Endothelial cell of umbilical vein (primary cell): Measurements from ENCODE around the gene UBL7. TPM values are rescaled to one million over a fixed set of nuclear protein-coding genes. Genes with fewer than 3 reads are reported as not detected.
A peak's percentile ranks its signal among the peaks of the same experiment; 100 is the strongest.

Experiments
- BruUV-seq: library from RNA; stranded (reverse); fragments of 400-500 nt; replicated peaks from 2 replicates; lab custom pipeline; 2021; lab: Mats Ljungman, UMichigan
- CTCF ChIA-PET: fragments of 300-600, 350-600 bp; sonication (Branson Sonifier 250); formaldehyde crosslinking; loops from one replicate; lab custom pipeline; 2021; ENCODE audit warnings: antibody characterized with exemption, inconsistent platforms; lab: Charles Lee
- POLR2A ChIA-PET: fragments of 300-600, 350-600 bp; sonication (Branson Sonifier 250); formaldehyde crosslinking; loops from one replicate; lab custom pipeline; 2021; ENCODE audit warnings: antibody characterized with exemption, inconsistent platforms; lab: Charles Lee
- DNase-seq: peaks from one replicate; pipeline ENCODE4 v3.0.0-alpha.2; 2011; ENCODE audit warnings: low read depth, low spot score
- FAIRE-seq: peaks from 2 replicates; lab custom pipeline; 2011; peaks lifted over from hg19 to GRCh38; lab: Jason Lieb, UNC
- H2AFZ ChIP-seq: 2 replicates; pipeline ENCODE4 v1.6.0; 2012; ENCODE audit warnings: low read depth, low read length, control low read depth, inconsistent platforms
- H3K27ac ChIP-seq: 2 replicates; pipeline ENCODE4 v1.5.1; 2011; ENCODE audit warnings: low read depth, mild to moderate bottlenecking, control low read depth, low read length, moderate library complexity; ENCODE audit not compliant: insufficient read depth
- H3K27me3 ChIP-seq, 2 experiments: 2 replicates each; pipeline versions ENCODE4 v1.6.0 to v1.6.1; 2011; ENCODE audit warnings: low read length in 2 of 2, mixed read lengths in 1 of 2; ENCODE audit not compliant: control insufficient read depth in 2 of 2, insufficient read depth in 2 of 2
- H3K36me3 ChIP-seq, 2 experiments: 2 replicates in 1 of 2; 3 replicates in 1 of 2; pipeline ENCODE4 v1.5.1; 2011; ENCODE audit warnings: low read length in 2 of 2, mild to moderate bottlenecking in 1 of 2, moderate library complexity in 1 of 2; ENCODE audit not compliant: control insufficient read depth in 2 of 2, insufficient read depth in 2 of 2; ENCODE audit errors: extremely low read depth in 1 of 2
- H3K4me1 ChIP-seq: 3 replicates; pipeline ENCODE4 v1.5.1; 2011; ENCODE audit warnings: mild to moderate bottlenecking, low read length; ENCODE audit not compliant: control insufficient read depth, insufficient read depth; ENCODE audit errors: extremely low read depth
- H3K4me2 ChIP-seq: 2 replicates; pipeline ENCODE4 v1.6.1; 2011; ENCODE audit warnings: low read length, control low read depth, mixed read lengths; ENCODE audit not compliant: insufficient read depth
- H3K4me3 ChIP-seq, 3 experiments: fragments of 200-600 bp in 1 of 3; sonication (generic), shearing (Covaris generic) in 1 of 3; replicated peaks in 1 of 3; 2 replicates each; pipeline ENCODE4 v1.5.1; 2011 to 2016; ENCODE audit warnings: control low read depth in 3 of 3, low read length in 3 of 3, mild to moderate bottlenecking in 2 of 3, inconsistent platforms in 1 of 3, low read depth in 1 of 3, moderate library complexity in 1 of 3; ENCODE audit not compliant: insufficient read depth in 1 of 3
- H3K79me2 ChIP-seq: 2 replicates; pipeline ENCODE4 v1.6.0; 2012; ENCODE audit warnings: low read length, inconsistent platforms; ENCODE audit not compliant: control insufficient read depth, insufficient read depth
- H3K9ac ChIP-seq: replicated peaks from 2 replicates; pipeline ENCODE3; 2011; ENCODE audit warnings: low read length, control low read depth; ENCODE audit not compliant: insufficient read depth; ENCODE audit errors: extremely low read depth
- H3K9me1 ChIP-seq: replicated peaks from 3 replicates; pipeline ENCODE4 v1.6.0; 2011; ENCODE audit warnings: mild to moderate bottlenecking, low read length; ENCODE audit not compliant: control insufficient read depth, insufficient read depth; ENCODE audit errors: extremely low read depth
- H3K9me3 ChIP-seq: replicated peaks from 2 replicates; pipeline ENCODE4 v1.5.1; 2012; ENCODE audit warnings: low read length, inconsistent platforms; ENCODE audit not compliant: control insufficient read depth, insufficient read depth
- H4K20me1 ChIP-seq: replicated peaks from 2 replicates; pipeline ENCODE3; 2011; ENCODE audit warnings: mild to moderate bottlenecking, low read length; ENCODE audit not compliant: control insufficient read depth, insufficient read depth; ENCODE audit errors: extremely low read depth
- CTCF ChIP-seq, 2 donors: IDR thresholded peaks; 1 replicate in 1 of 2; 2 replicates in 1 of 2; pipeline ENCODE4 v1.5.1; 2011; ENCODE audit warnings: low read length in 2 of 2, mild to moderate bottlenecking in 2 of 2, moderate library complexity in 2 of 2, control low read depth in 1 of 2, inconsistent platforms in 1 of 2, low read depth in 1 of 2; ENCODE audit not compliant: insufficient read depth in 1 of 2; ENCODE audit errors: extremely low read depth in 1 of 2
- EZH2 ChIP-seq: IDR thresholded peaks from 2 replicates; pipeline ENCODE4 v1.6.1; 2012; ENCODE audit warnings: borderline replicate concordance, low read depth, mild to moderate bottlenecking, moderate library complexity, low read length, inconsistent platforms; ENCODE audit not compliant: severe bottlenecking
- MAX ChIP-seq: IDR thresholded peaks from 2 replicates; pipeline ENCODE4 v1.6.1; 2011; ENCODE audit not compliant: insufficient read depth, insufficient read length
- POLR2A ChIP-seq: IDR thresholded peaks from 2 replicates; pipeline ENCODE4 v1.6.1; 2012; ENCODE audit warnings: low read depth, mild to moderate bottlenecking, control low read depth, low read length
- POLR2AphosphoS5 ChIP-seq: IDR thresholded peaks from 2 replicates; pipeline ENCODE4 v1.6.1; 2012; ENCODE audit warnings: low read depth, mild to moderate bottlenecking, control low read depth, low read length, moderate library complexity; ENCODE audit not compliant: insufficient read depth
- dilution Hi-C: fragments of 300-500 bp; cut with MboI; formaldehyde crosslinking; loops from one replicate; pipeline ENCODE4 v1.15.0; 2019; ENCODE audit warnings: low sequenced_read_pairs; ENCODE audit not compliant: extremely low pct_ligation_motif_present
- intact Hi-C: fragments of 100-400 bp; cut with micrococcal nuclease; formaldehyde crosslinking; loops from one replicate; pipeline ENCODE4 v1.10.0; 2022
- polyA plus RNA-seq, 4 experiments: library from polyadenylated mRNA; depleted of rRNA in 3 of 4; stranded (reverse) in 3 of 4; unstranded in 1 of 4; fragments of >200 nt; gene quantifications; 2 replicates each; pipeline versions ENCODE4 v1.2.1 to v1.2.3, GENCODE V29; 2011 to 2012; ENCODE audit warnings: missing spikeins in 1 of 4
- total RNA-seq: library from RNA; stranded (reverse); gene quantifications from 2 replicates; pipeline ENCODE4 v1.2.3, GENCODE V29; 2021

UBL7 gene
- total and polyA plus RNA-seq, 2 donors (not counting 3 experiments of a cell fraction or from before 2014, with no cell fraction given): 32.8 to 90.4 TPM

- Histone ChIP-seq H3K9ac (no peak overlapping the region), H3K4me2 (no peak overlapping the region), H3K4me3 (no peak overlapping the region), H2AFZ (no peak overlapping the region), H3K27ac (no peak overlapping the region), H3K4me1 (no peaks in the 10 kb centered on the region), H3K36me3 (no peaks in the 10 kb centered on the region), H3K79me2 (no peaks in the 10 kb centered on the region), H4K20me1 (no peaks in the 10 kb centered on the region), H3K9me1 (no peaks in the 10 kb centered on the region), H3K9me3 (no peaks in the 10 kb centered on the region), H3K27me3 (no peaks in the 10 kb centered on the region)
- intact Hi-C loops (loop anchor here (1.0 to 5.0 kb wide), 4 partner anchors 50 to 183 kb away; no protein-coding TSS in a partner anchor), dilution Hi-C loops (no loop called here)
- no TSS peak for BruUV-seq
- ChIA-PET POLR2A (interaction anchor here (1.7 kb wide), 1 partner anchor 56 kb away, joined by 4 read pairs; no protein-coding TSS in a partner anchor), CTCF (interaction anchor here (0.9 to 9.0 kb wide), 22 partner anchors 10 to 330 kb away, joined by 3 to 313 read pairs (median 4); partner anchors contain the start of gene UBL7)
- FAIRE-seq (peak; percentile 91), DNase-seq (peak; percentile 65)
- no peak for TF ChIP-seq POLR2AphosphoS5
- TF ChIP-seq CTCF (IDR thresholded peaks at IDR 0.05; ENCODE audit: extremely low read depth in 1 of 2, insufficient read depth in 1 of 2, low read depth in 1 of 2, low read length in 2 of 2): peak; percentile 90 to 95
- no peak for TF ChIP-seq POLR2A
- TF ChIP-seq EZH2: no peak
- TF ChIP-seq MAX: no peak
Measured at GRCh38 chr15:74438721-74439316, 22.1 kb downstream of the UBL7 start.
